ENCODE measurements around the gene SAYSD1.

DNA sequence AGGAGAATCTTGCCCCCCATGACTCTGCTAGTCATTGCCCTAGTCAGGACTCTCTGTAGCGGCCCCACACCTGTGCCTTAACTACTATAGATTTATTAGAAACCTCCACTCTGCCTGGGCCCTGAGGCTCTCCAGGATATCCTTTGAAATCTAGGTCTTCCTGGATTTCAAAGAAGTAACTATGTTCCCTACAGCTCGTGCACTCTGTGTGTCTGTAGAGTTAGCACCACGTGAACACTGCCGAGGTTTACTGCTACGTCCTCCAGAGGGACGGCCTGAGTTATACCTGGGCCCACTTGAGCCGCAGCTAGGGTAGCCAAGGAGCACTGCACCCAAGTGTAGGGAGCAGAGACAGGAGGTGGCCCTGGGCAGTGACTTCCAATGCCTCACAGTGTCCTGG, 46.6 kb downstream of the SAYSD1 start:
- TF ChIP-seq, protein P1, sequence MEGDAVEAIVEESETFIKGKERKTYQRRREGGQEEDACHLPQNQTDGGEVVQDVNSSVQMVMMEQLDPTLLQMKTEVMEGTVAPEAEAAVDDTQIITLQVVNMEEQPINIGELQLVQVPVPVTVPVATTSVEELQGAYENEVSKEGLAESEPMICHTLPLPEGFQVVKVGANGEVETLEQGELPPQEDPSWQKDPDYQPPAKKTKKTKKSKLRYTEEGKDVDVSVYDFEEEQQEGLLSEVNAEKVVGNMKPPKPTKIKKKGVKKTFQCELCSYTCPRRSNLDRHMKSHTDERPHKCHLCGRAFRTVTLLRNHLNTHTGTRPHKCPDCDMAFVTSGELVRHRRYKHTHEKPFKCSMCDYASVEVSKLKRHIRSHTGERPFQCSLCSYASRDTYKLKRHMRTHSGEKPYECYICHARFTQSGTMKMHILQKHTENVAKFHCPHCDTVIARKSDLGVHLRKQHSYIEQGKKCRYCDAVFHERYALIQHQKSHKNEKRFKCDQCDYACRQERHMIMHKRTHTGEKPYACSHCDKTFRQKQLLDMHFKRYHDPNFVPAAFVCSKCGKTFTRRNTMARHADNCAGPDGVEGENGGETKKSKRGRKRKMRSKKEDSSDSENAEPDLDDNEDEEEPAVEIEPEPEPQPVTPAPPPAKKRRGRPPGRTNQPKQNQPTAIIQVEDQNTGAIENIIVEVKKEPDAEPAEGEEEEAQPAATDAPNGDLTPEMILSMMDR (conservative IDR thresholded peaks at IDR 0.05; ENCODE audit: low read depth, low read length): no peak
- TF ChIP-seq EZH2 (IDR thresholded peaks at IDR 0.05; ENCODE audit: low read length, unreplicated experiment) (no peak), EZH2phosphoT487 (IDR thresholded peaks at IDR 0.05; ENCODE audit: borderline replicate concordance, low read length) (no peak)
